Body of pancreas (tissue), 4 donors: ENCODE measurements around the gene USF2. TPM values are rescaled to one million over a fixed set of nuclear protein-coding genes. Genes with fewer than 3 reads are reported as not detected.

Experiments used
- ATAC-seq: fragments of 150-250 bp; one replicate; pipeline ENCODE4 v1.9.1; 2016
- DNase-seq, 4 donors: peaks; one replicate each; pipeline ENCODE4 v3.0.0-alpha.2; 2019
- H3K27ac ChIP-seq, 4 donors: fragments of 200-600 bp; sonication (generic); 1 replicate in 3 of 4; 2 replicates in 1 of 4; pipeline versions ENCODE4 v1.5.1 to v1.6.1; 2016 to 2019; ENCODE audit warnings: mild to moderate bottlenecking in 1 of 4, mixed read lengths in 1 of 4, moderate library complexity in 1 of 4
- H3K27me3 ChIP-seq, 2 donors: fragments of 200-600 bp; sonication (generic); one replicate each; pipeline ENCODE4 v1.6.0; 2016; ENCODE audit warnings: mild to moderate bottlenecking in 1 of 2
- H3K36me3 ChIP-seq, 2 donors: fragments of 200-600 bp; sonication (generic); replicated peaks in 1 of 2; 2 replicates each; pipeline ENCODE4 v1.5.1; 2016; ENCODE audit warnings: low read depth in 2 of 2; ENCODE audit not compliant: insufficient read depth in 1 of 2
- H3K4me1 ChIP-seq: fragments of 200-600 bp; sonication (generic); one replicate; pipeline ENCODE4 v1.6.0; 2016
- H3K4me3 ChIP-seq, 2 donors: fragments of 200-600 bp; sonication (generic); 1 replicate in 1 of 2; 2 replicates in 1 of 2; pipeline ENCODE4 v1.5.1; 2016 to 2019
- H3K9me3 ChIP-seq, 3 donors: fragments of 200-600 bp; sonication (generic); 1 replicate in 2 of 3; 2 replicates in 1 of 3; pipeline ENCODE4 v1.5.1; 2016
- POLR2A ChIP-seq, 3 donors: fragments of 450-650 bp; IDR thresholded peaks; one replicate each; pipeline ENCODE4 v1.6.1; 2016; ENCODE audit warnings: antibody characterized with exemption in 3 of 3, mild to moderate bottlenecking in 2 of 3
- WGBS, 2 donors: methylation state at CpG; one replicate each; pipeline ENCODE4 v1.1.5; 2017; 5-methylcytosine and 5-hydroxymethylcytosine counted together
- intact Hi-C: fragments of 100-400 bp; cut with DNase I; formaldehyde crosslinking; loops from one replicate; pipeline ENCODE4 v1.15.1; 2023
- total RNA-seq, 2 donors: library from RNA; depleted of rRNA; stranded (reverse); fragments of >200 nt; gene quantifications; one replicate each; pipeline ENCODE4 v1.1.0, GENCODE V29; 2016
- TF ChIP-seq, protein P1 (sequence below), 7 experiments: fragments of 450-650 bp in 4 of 7; fragments of 200-600 bp in 3 of 7; sonication (generic) in 3 of 7; IDR thresholded peaks; one replicate each; pipeline ENCODE4 v1.5.1; 2016 to 2019; ENCODE audit warnings: antibody characterized with exemption in 7 of 7

The USF2 gene
- total RNA-seq, 2 donors from 2014 or later, result 76.8 to 91.3 TPM

DNA sequence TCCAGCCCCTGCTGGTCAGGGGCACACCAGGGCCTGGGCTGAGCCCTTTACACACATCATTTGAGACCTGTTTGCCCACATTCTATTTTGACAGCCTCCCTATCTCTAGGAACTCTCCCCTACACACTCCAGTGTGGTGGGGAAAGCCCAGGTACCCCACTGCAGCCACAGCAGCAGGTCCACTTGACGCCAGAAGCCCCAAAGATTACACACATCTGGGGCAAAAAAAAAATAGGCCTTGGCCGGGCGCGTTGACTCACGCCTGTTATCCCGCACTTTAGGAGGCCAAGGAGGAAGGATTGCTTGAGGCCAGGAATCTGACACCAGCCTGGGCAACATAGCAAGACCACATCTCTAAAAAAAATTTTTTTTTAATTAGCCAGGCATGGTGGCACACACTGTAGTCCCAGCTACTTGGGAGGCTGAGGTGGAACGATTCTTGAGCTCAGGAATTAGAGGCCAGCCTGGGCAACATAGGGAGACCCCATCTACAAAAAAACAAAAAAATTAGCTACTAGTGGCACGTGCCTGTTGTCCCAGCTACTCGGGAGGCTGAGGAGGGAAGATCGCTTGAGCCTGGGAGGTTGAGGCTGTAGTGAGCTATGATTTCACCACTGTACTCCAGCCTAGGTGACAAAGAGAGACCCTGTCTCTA lies 42.2 kb downstream of the USF2 start:
- H3K27me3 ChIP-seq, result no peaks in the 10 kb centered on the region
- intact Hi-C loops, result no loop called here
- H3K9me3 ChIP-seq, result no peaks in the 10 kb centered on the region
- DNase-seq (no peak), ATAC-seq (no peak)
- no peak overlapping the region for H3K27ac ChIP-seq
- H3K36me3 ChIP-seq, result no peaks in the 10 kb centered on the region
- H3K4me3 ChIP-seq, result no peak overlapping the region
- TF ChIP-seq, protein P1, sequence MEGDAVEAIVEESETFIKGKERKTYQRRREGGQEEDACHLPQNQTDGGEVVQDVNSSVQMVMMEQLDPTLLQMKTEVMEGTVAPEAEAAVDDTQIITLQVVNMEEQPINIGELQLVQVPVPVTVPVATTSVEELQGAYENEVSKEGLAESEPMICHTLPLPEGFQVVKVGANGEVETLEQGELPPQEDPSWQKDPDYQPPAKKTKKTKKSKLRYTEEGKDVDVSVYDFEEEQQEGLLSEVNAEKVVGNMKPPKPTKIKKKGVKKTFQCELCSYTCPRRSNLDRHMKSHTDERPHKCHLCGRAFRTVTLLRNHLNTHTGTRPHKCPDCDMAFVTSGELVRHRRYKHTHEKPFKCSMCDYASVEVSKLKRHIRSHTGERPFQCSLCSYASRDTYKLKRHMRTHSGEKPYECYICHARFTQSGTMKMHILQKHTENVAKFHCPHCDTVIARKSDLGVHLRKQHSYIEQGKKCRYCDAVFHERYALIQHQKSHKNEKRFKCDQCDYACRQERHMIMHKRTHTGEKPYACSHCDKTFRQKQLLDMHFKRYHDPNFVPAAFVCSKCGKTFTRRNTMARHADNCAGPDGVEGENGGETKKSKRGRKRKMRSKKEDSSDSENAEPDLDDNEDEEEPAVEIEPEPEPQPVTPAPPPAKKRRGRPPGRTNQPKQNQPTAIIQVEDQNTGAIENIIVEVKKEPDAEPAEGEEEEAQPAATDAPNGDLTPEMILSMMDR (IDR thresholded peaks at IDR 0.05), result no peak
- no peak for TF ChIP-seq POLR2A (IDR thresholded peaks at IDR 0.05)
- peaks cover 15% of the 10 kb centered on the region for H3K4me1 ChIP-seq
- 89 to 91% methylated on average over 10 of the region's 10 CpGs for WGBS, 2 donors

DNA sequence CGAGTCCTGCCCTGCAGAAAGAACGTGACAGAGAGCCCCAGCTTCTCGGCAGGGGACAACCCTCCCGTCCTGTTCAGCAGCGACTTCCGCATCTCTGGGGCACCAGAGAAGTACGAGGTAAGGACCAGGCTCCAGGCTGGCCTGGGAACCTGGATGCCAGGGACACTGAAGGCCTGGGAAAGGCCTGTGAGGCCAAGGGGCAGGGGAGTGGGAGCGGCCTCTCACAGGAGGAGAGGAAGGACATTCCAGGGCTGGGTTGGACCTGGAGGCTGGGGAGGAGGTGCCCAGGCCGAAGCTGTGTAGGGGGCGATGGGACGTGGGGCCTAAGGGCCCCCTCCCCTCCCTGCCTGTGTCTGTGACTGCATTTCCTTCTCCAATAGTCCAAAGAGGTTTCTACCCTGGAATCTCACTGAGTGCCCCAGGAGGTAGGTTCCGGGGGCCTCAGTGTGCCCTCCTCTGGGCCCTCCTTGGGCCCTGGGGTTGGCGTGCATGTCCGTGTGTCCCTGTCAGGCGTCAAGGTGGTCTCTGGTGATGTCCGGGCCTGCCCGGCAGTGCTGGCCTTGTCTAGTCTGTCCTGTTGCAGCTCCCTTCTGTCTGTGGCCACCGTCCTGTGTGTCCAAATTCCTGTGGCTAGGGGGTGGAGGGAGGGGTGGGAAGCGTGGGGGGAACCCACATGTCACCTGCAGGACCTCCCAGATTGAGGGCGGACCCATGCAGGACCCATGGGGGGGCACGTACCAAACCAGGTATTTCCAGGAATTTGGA lies 43.3 kb downstream of the USF2 start:
- intact Hi-C loops, result no loop called here
- no peak for ATAC-seq
- Histone ChIP-seq H3K9me3 (no peaks in the 10 kb centered on the region), H3K27ac (no peak overlapping the region), H3K27me3 (no peaks in the 10 kb centered on the region), H3K4me1 (peaks cover 15% of the 10 kb centered on the region), H3K4me3 (no peak overlapping the region), H3K36me3 (no peaks in the 10 kb centered on the region)
- no peak for DNase-seq
- TF ChIP-seq POLR2A (IDR thresholded peaks at IDR 0.05), result no peak
- TF ChIP-seq, protein P1 (IDR thresholded peaks at IDR 0.05), result no peak
- 84 to 86% methylated on average over 17 to 21 of the region's 21 CpGs for WGBS, 2 donors

DNA sequence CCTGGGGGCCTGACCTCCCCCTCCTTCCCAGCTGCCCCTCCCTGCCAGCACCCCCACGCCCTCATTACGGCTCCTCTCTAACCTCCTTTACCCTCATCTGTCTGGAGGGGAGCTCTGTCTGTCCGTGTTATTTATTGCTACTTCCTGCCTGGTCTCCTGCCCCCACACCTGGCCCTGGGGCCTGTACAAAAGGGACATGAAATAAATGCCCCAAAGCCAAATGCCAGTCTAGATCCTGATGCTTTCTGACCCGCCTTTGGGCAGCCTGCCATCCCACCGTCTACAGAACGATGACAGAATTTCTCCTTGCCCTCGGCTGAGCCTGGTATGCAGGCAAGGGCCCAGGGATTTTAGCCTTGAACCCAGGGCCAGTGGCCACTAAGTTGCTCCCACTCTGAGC lies 44.8 kb downstream of the USF2 start:
- Histone ChIP-seq H3K4me1 (peaks cover 15% of the 10 kb centered on the region), H3K36me3 (no peaks in the 10 kb centered on the region), H3K27ac (no peak overlapping the region), H3K27me3 (no peaks in the 10 kb centered on the region), H3K4me3 (no peak overlapping the region), H3K9me3 (no peaks in the 10 kb centered on the region)
- intact Hi-C loops, result no loop called here
- no peak for TF ChIP-seq POLR2A (IDR thresholded peaks at IDR 0.05)
- TF ChIP-seq, protein P1 (IDR thresholded peaks at IDR 0.05), result no peak
- 40 to 61% methylated on average over 4 to 7 of the region's 7 CpGs for WGBS, 2 donors
- ATAC-seq (no peak), DNase-seq (no peak)

GRCh38 chr19:35314031-35314430 lies 45.3 kb downstream of the USF2 start:
- TF ChIP-seq, protein P1 (IDR thresholded peaks at IDR 0.05), result no peak
- TF ChIP-seq POLR2A (IDR thresholded peaks at IDR 0.05), result no peak

More at GRCh38 chr19:35314031-35314430, 45.3 kb downstream of the USF2 start:
- H3K4me3 ChIP-seq, result no peak overlapping the region
- H3K9me3 ChIP-seq, result no peaks in the 10 kb centered on the region
- H3K4me1 ChIP-seq, result peaks cover 13% of the 10 kb centered on the region
- ATAC-seq (no peak), DNase-seq (no peak)
- intact Hi-C loops, result no loop called here
- WGBS, 2 donors, result 85 to 87% methylated on average over 8 of the region's 8 CpGs
- no peaks in the 10 kb centered on the region for H3K27me3 ChIP-seq
- H3K27ac ChIP-seq, result no peak overlapping the region
- H3K36me3 ChIP-seq, result no peaks in the 10 kb centered on the region
